IPS-18a (cell line): ENCODE data around the gene ATP1B3.

ENCODE experiments used
- H3K27ac ChIP-seq: one replicate; pipeline ENCODE4 v1.5.1; 2013; ENCODE audit warnings: low read length
- H3K27me3 ChIP-seq: one replicate; pipeline ENCODE4 v1.6.1; 2013; ENCODE audit warnings: mild to moderate bottlenecking, low read length; ENCODE audit not compliant: control insufficient read depth, insufficient read depth
- H3K36me3 ChIP-seq: one replicate; pipeline ENCODE4 v1.6.1; 2013; ENCODE audit warnings: low read depth, low read length; ENCODE audit not compliant: control insufficient read depth
- H3K4me1 ChIP-seq: one replicate; pipeline ENCODE4 v1.6.1; 2013; ENCODE audit warnings: low read depth, low read length; ENCODE audit not compliant: control insufficient read depth
- H3K4me3 ChIP-seq: one replicate; pipeline ENCODE4 v1.5.1; 2013; ENCODE audit warnings: low read length
- H3K9ac ChIP-seq: one replicate; pipeline ENCODE4 v1.6.1; 2013; ENCODE audit warnings: mild to moderate bottlenecking, low read length, moderate library complexity
- H3K9me3 ChIP-seq: one replicate; pipeline ENCODE4 v1.6.1; 2013; ENCODE audit warnings: low read depth, low read length; ENCODE audit not compliant: control insufficient read depth

ATP1B3 gene

GRCh38 chr3:141876381-141876890 lies at the start of gene ATP1B3:
TSS of gene ATP1B3 (plus strand) at chr3:141876643. CDS start at chr3:141876802, 159 bp downstream.
- H3K27me3 ChIP-seq = no peaks in the 10 kb centered on the region
- peak within 1 kb of the TSS; percentile 96 for H3K9ac ChIP-seq
- no peaks in the 10 kb centered on the region for H3K36me3 ChIP-seq
- H3K4me1 ChIP-seq = peaks cover 15% of the 10 kb centered on the region
- H3K4me3 ChIP-seq = peak within 1 kb of the TSS; percentile 98
- no peaks in the 10 kb centered on the region for H3K9me3 ChIP-seq
- peak within 1 kb of the TSS; percentile 49 for H3K27ac ChIP-seq

GRCh38 chr3:141828487-141828886 lies 48.0 kb upstream of the ATP1B3 start:
- Histone ChIP-seq H3K4me3 (no peak overlapping the region), H3K9me3 (no peaks in the 10 kb centered on the region), H3K4me1 (peaks cover 22% of the 10 kb centered on the region), H3K36me3 (no peaks in the 10 kb centered on the region), H3K9ac (no peak overlapping the region), H3K27me3 (no peaks in the 10 kb centered on the region), H3K27ac (no peak overlapping the region)

- Histone ChIP-seq H3K4me1 (peaks cover 22% of the 10 kb centered on the region), H3K9ac (no peak overlapping the region), H3K27me3 (no peaks in the 10 kb centered on the region), H3K4me3 (no peak overlapping the region), H3K9me3 (no peaks in the 10 kb centered on the region), H3K36me3 (no peaks in the 10 kb centered on the region), H3K27ac (no peak overlapping the region)
These were observed 47.6 kb upstream of the ATP1B3 start for GRCh38 chr3:141828890-141829289.

- peaks cover 22% of the 10 kb centered on the region for H3K4me1 ChIP-seq
- H3K36me3 ChIP-seq = no peaks in the 10 kb centered on the region
- no peak overlapping the region for H3K9ac ChIP-seq
- no peak overlapping the region for H3K27ac ChIP-seq
- no peaks in the 10 kb centered on the region for H3K27me3 ChIP-seq
- H3K4me3 ChIP-seq = no peak overlapping the region
- no peaks in the 10 kb centered on the region for H3K9me3 ChIP-seq
These were observed 45.9 kb upstream of the ATP1B3 start for GRCh38 chr3:141830508-141830907.

GRCh38 chr3:141834292-141834691 lies 42.2 kb upstream of the ATP1B3 start:
- H3K9me3 ChIP-seq = no peaks in the 10 kb centered on the region
- no peaks in the 10 kb centered on the region for H3K27me3 ChIP-seq
- no peak overlapping the region for H3K4me3 ChIP-seq
- H3K4me1 ChIP-seq = peaks cover 2% of the 10 kb centered on the region
- H3K36me3 ChIP-seq = no peaks in the 10 kb centered on the region
- H3K9ac ChIP-seq = no peak overlapping the region
- H3K27ac ChIP-seq = no peak overlapping the region

GRCh38 chr3:141835557-141836229 lies 40.8 kb upstream of the ATP1B3 start:
- Histone ChIP-seq H3K4me1 (peaks cover 2% of the 10 kb centered on the region), H3K27me3 (no peaks in the 10 kb centered on the region), H3K9me3 (no peaks in the 10 kb centered on the region), H3K9ac (no peak overlapping the region), H3K27ac (no peak overlapping the region), H3K4me3 (no peak overlapping the region), H3K36me3 (no peaks in the 10 kb centered on the region)

- no peaks in the 10 kb centered on the region for H3K9me3 ChIP-seq
- H3K9ac ChIP-seq = no peak overlapping the region
- no peak overlapping the region for H3K4me3 ChIP-seq
- no peaks in the 10 kb centered on the region for H3K36me3 ChIP-seq
- H3K4me1 ChIP-seq = peaks cover 5% of the 10 kb centered on the region
- no peak overlapping the region for H3K27ac ChIP-seq
- no peaks in the 10 kb centered on the region for H3K27me3 ChIP-seq
These were observed 37.1 kb upstream of the ATP1B3 start for GRCh38 chr3:141839389-141839788.

GRCh38 chr3:141840737-141841544 lies 35.5 kb upstream of the ATP1B3 start:
- no peak overlapping the region for H3K9ac ChIP-seq
- no peak overlapping the region for H3K4me3 ChIP-seq
- H3K4me1 ChIP-seq = peaks cover 8% of the 10 kb centered on the region
- no peaks in the 10 kb centered on the region for H3K9me3 ChIP-seq
- no peaks in the 10 kb centered on the region for H3K36me3 ChIP-seq
- H3K27me3 ChIP-seq = no peaks in the 10 kb centered on the region
- H3K27ac ChIP-seq = no peak overlapping the region

GRCh38 chr3:141844108-141844507 lies 32.3 kb upstream of the ATP1B3 start:
- Histone ChIP-seq H3K36me3 (no peaks in the 10 kb centered on the region), H3K4me1 (peaks cover 8% of the 10 kb centered on the region), H3K4me3 (no peak overlapping the region), H3K27me3 (no peaks in the 10 kb centered on the region), H3K9me3 (no peaks in the 10 kb centered on the region), H3K9ac (no peak overlapping the region), H3K27ac (no peak overlapping the region)

- Histone ChIP-seq H3K36me3 (no peaks in the 10 kb centered on the region), H3K9me3 (no peaks in the 10 kb centered on the region), H3K4me3 (no peak overlapping the region), H3K27ac (no peak overlapping the region), H3K9ac (no peak overlapping the region), H3K27me3 (no peaks in the 10 kb centered on the region), H3K4me1 (peaks cover 8% of the 10 kb centered on the region)
These were observed 31.6 kb upstream of the ATP1B3 start for GRCh38 chr3:141844812-141845211.

GRCh38 chr3:141845407-141846049 lies 30.9 kb upstream of the ATP1B3 start:
- no peaks in the 10 kb centered on the region for H3K36me3 ChIP-seq
- H3K9me3 ChIP-seq = no peaks in the 10 kb centered on the region
- no peaks in the 10 kb centered on the region for H3K27me3 ChIP-seq
- no peak overlapping the region for H3K4me3 ChIP-seq
- H3K4me1 ChIP-seq = peaks cover 8% of the 10 kb centered on the region
- no peak overlapping the region for H3K27ac ChIP-seq
- no peak overlapping the region for H3K9ac ChIP-seq
